Stomach (tissue), 4 donors: ENCODE data around the gene HP1BP3.

Source experiments
- POLR2A ChIP-seq, 4 donors: fragments of 450-650 bp; IDR thresholded peaks; one replicate each; pipeline ENCODE4 v1.6.1; 2016; ENCODE audit warnings: antibody characterized with exemption in 4 of 4, control low read depth in 2 of 4, mild to moderate bottlenecking in 1 of 4, moderate library complexity in 1 of 4
- POLR2AphosphoS5 ChIP-seq, 3 donors: sonication (generic); formaldehyde crosslinking; IDR thresholded peaks; one replicate each; pipeline ENCODE4 v1.6.1; 2016; ENCODE audit warnings: antibody characterized with exemption in 3 of 3
- TF ChIP-seq, protein P1 (sequence below), 7 experiments: fragments of 450-650 bp in 4 of 7; fragments of 200-600 bp in 3 of 7; sonication (generic) in 3 of 7; IDR thresholded peaks; one replicate each; pipeline ENCODE4 v1.5.1; 2016 to 2019; ENCODE audit warnings: antibody characterized with exemption in 7 of 7, control low read depth in 2 of 7, mild to moderate bottlenecking in 1 of 7

DNA sequence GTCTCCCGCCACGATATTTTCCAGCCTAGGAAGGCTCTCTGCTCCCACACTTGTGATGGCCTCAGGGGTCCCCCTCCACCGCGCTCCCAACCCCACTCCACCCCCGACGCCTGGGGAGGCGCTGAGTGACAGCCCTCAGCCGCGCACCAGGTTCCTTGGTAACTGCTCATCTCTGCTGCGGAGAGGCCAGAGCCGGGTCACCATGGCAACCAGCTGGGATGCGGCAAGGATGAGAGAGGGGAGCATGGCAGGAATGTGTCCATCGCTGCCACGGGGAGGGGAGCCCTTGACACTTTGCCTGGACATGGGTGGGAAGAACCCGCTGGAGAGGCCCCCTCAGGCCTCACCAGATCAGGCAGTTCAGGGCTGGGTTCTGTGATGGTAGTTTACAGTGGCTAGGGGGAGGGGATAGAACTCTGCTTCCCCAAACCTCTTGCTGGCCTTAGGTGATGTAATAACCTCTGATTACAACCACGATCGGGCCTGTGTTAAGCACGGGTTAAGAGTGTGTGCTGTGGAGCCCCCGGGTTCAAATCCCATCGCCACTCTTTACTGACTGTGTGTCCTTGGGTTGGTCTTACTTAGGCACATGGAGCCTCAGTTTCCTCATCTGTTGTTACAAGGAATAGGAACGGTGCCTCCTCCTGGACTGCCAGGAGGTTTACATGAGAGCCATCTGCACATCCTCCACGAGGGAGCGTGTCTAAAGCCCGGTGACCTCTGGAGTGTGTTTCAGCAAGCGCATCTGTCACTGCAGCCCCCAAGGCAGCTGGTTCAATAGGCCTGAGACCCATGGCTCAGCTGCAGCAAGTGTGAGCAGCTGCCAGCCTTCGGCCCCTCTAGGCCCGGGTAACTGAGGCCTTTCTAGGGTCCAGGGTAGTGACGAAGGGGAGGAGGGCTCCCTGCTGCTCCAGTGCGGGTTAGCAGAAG lies 75.6 kb downstream of the HP1BP3 start:
- TF ChIP-seq, protein P1, sequence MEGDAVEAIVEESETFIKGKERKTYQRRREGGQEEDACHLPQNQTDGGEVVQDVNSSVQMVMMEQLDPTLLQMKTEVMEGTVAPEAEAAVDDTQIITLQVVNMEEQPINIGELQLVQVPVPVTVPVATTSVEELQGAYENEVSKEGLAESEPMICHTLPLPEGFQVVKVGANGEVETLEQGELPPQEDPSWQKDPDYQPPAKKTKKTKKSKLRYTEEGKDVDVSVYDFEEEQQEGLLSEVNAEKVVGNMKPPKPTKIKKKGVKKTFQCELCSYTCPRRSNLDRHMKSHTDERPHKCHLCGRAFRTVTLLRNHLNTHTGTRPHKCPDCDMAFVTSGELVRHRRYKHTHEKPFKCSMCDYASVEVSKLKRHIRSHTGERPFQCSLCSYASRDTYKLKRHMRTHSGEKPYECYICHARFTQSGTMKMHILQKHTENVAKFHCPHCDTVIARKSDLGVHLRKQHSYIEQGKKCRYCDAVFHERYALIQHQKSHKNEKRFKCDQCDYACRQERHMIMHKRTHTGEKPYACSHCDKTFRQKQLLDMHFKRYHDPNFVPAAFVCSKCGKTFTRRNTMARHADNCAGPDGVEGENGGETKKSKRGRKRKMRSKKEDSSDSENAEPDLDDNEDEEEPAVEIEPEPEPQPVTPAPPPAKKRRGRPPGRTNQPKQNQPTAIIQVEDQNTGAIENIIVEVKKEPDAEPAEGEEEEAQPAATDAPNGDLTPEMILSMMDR (IDR thresholded peaks at IDR 0.05), result no peak
- TF ChIP-seq POLR2A (IDR thresholded peaks at IDR 0.05) (no peak), POLR2AphosphoS5 (IDR thresholded peaks at IDR 0.05) (no peak)
